CD1c-positive myeloid dendritic cell (primary cell): Measurements from ENCODE around the gene BBIP1.
"Not testable (repeated sequence)": the region's sequence is repeated elsewhere in the genome, so short reads cannot be mapped to it uniquely, and the experiment has no call there.

Experiments used
- DNase-seq: peaks from one replicate; pipeline ENCODE4 v3.0.0-alpha.2; 2016; ENCODE audit errors: extremely low spot score

Gene BBIP1

GRCh38 chr10:110923856-110924493 lies 5.0 kb upstream of the BBIP1 start:
- DNase-seq = no peak

GRCh38 chr10:110919971-110920881 lies 1.2 kb upstream of the BBIP1 start:
- peak; percentile 63 for DNase-seq

- DNase-seq = peak; percentile 75
These were observed 460 bp upstream of the BBIP1 start, which contains the start of gene SHOC2 for GRCh38 chr10:110919349-110919931. Gene SHOC2 (plus strand): TSS chr10:110919604. CDS start chr10:110964359, 44,755 bp downstream.

GRCh38 chr10:110918269-110918642 lies 724 bp downstream of the BBIP1 start:
- DNase-seq = peak; percentile 96

- no peak for DNase-seq
These were observed 2.2 kb downstream of the BBIP1 start for GRCh38 chr10:110916554-110917346.

- DNase-seq = not testable (repeated sequence)
These were observed 3.4 kb downstream of the BBIP1 start for GRCh38 chr10:110915600-110915999.

- DNase-seq = no peak
These were observed 3.9 kb downstream of the BBIP1 start for GRCh38 chr10:110915035-110915434.

- no peak for DNase-seq
These were observed 4.5 kb downstream of the BBIP1 start for GRCh38 chr10:110914431-110914830.

- no peak for DNase-seq
These were observed 6.6 kb downstream of the BBIP1 start for GRCh38 chr10:110912374-110912773.

- DNase-seq = no peak
These were observed 8.8 kb downstream of the BBIP1 start for GRCh38 chr10:110910138-110910537.

GRCh38 chr10:110903280-110904278 lies 15.4 kb downstream of the BBIP1 start:
- no peak for DNase-seq

GRCh38 chr10:110901954-110902819 lies 16.8 kb downstream of the BBIP1 start:
- peak; percentile 13 for DNase-seq

GRCh38 chr10:110900983-110901382 lies 18.0 kb downstream of the BBIP1 start:
- no peak for DNase-seq

GRCh38 chr10:110898391-110898790 lies 20.6 kb downstream of the BBIP1 start:
- DNase-seq = no peak

- no peak for DNase-seq
These were observed 21.8 kb downstream of the BBIP1 start for GRCh38 chr10:110897184-110897583.

GRCh38 chr10:110893559-110894179 lies 25.3 kb downstream of the BBIP1 start:
- DNase-seq = peak; percentile 74

- no peak for DNase-seq
These were observed 26.2 kb downstream of the BBIP1 start for GRCh38 chr10:110892602-110893288.

- no peak for DNase-seq
These were observed 31.4 kb downstream of the BBIP1 start for GRCh38 chr10:110887560-110887959.
